Measurements from ENCODE around the gene ITGAD. TPM values are rescaled to one million over a fixed set of nuclear protein-coding genes. Genes with fewer than 3 reads are reported as not detected.
A peak's percentile ranks its signal among the peaks of the same experiment; 100 is the strongest.

Gene ITGAD
- total and polyA plus RNA-seq, 2 of the 13 experiments (the other 11 are each of a cell fraction or from before 2014, with no cell fraction given): not detected

- no peak for TF ChIP-seq ZSCAN22 (CRISPR knock-in tag; IDR thresholded peaks at IDR 0.05)
- no peak for TF ChIP-seq FOXA3 (CRISPR knock-in tag; IDR thresholded peaks at IDR 0.05)
- no peak for TF ChIP-seq SP4 (CRISPR knock-in tag; IDR thresholded peaks at IDR 0.05)
- no peak for TF ChIP-seq KLF16 (CRISPR knock-in tag; IDR thresholded peaks at IDR 0.05)
- no peak for TF ChIP-seq NFYC (CRISPR knock-in tag; IDR thresholded peaks at IDR 0.05)
- TF ChIP-seq DDIT3 (CRISPR knock-in tag; IDR thresholded peaks at IDR 0.05): no peak
- TF ChIP-seq ZNF570 (CRISPR knock-in tag; IDR thresholded peaks at IDR 0.05; ENCODE audit: borderline replicate concordance): no peak
- no peak for TF ChIP-seq ZSCAN5A (CRISPR knock-in tag; IDR thresholded peaks at IDR 0.05; ENCODE audit: borderline replicate concordance)
- TF ChIP-seq JARID2 (CRISPR knock-in tag; IDR thresholded peaks at IDR 0.05; ENCODE audit: insufficient replicate concordance): no peak
- no peak for TF ChIP-seq ZNF704 (CRISPR knock-in tag; IDR thresholded peaks at IDR 0.05; ENCODE audit: borderline replicate concordance)
- TF ChIP-seq NR3C1 (CRISPR knock-in tag; IDR thresholded peaks at IDR 0.05): no peak; the same call in 1 of the 2 replicates
- no peak for TF ChIP-seq TOPORS (CRISPR knock-in tag; IDR thresholded peaks at IDR 0.05)
- TF ChIP-seq ZNF362 (CRISPR knock-in tag; IDR thresholded peaks at IDR 0.05; ENCODE audit: borderline replicate concordance): no peak; the same call in none of the 2 replicates
- TF ChIP-seq E2F1 (CRISPR knock-in tag; IDR thresholded peaks at IDR 0.05): no peak
- TF ChIP-seq ZNF496 (CRISPR knock-in tag; IDR thresholded peaks at IDR 0.05; ENCODE audit: insufficient replicate concordance): no peak
- no peak for TF ChIP-seq NFE2L1 (CRISPR knock-in tag; IDR thresholded peaks at IDR 0.05; ENCODE audit: borderline replicate concordance)
- TF ChIP-seq ZFAT (CRISPR knock-in tag; conservative IDR thresholded peaks at IDR 0.05): no peak
- TF ChIP-seq CREM (IDR thresholded peaks at IDR 0.05): no peak
- no peak for TF ChIP-seq CREM (CRISPR knock-in tag; IDR thresholded peaks at IDR 0.05)
- no peak for TF ChIP-seq ZZZ3 (CRISPR knock-in tag; IDR thresholded peaks at IDR 0.05; ENCODE audit: borderline replicate concordance)
- no peak for TF ChIP-seq ZNF562 (CRISPR knock-in tag; IDR thresholded peaks at IDR 0.05; ENCODE audit: borderline replicate concordance)
- no peak; the same call in 1 of the 2 replicates for TF ChIP-seq ZBTB7B (CRISPR knock-in tag; IDR thresholded peaks at IDR 0.05)
- TF ChIP-seq ZNF891 (CRISPR knock-in tag; IDR thresholded peaks at IDR 0.05): peak; percentile 62; the same call in 1 of the 2 replicates
- no peak for TF ChIP-seq NFE2L2 (IDR thresholded peaks at IDR 0.05; ENCODE audit: low read length)
- TF ChIP-seq ZNF235 (CRISPR knock-in tag; IDR thresholded peaks at IDR 0.05; ENCODE audit: borderline replicate concordance): no peak
Observed at GRCh38 chr16:31371619-31372484, 21.3 kb upstream of the ITGAD start (continued).

All from HepG2 (cell line).